SK-N-SH treated with all-trans-retinoic acid at 6 μM for 48 hours (cell line): Measurements from ENCODE around the gene ARAP1.

Source experiments
- ATAC-seq: fragments of 200-7000 bp; cut with Tn5 transposase; 3 replicates; pipeline ENCODE4 v1.9.1; 2020; ENCODE audit warnings: mild to moderate bottlenecking, moderate library complexity
- ARNTL ChIP-seq: fragments of 450-650 bp; formaldehyde crosslinking; IDR thresholded peaks from 2 replicates; pipeline ENCODE4 v1.5.0; 2020; ENCODE audit warnings: low read depth, mild to moderate bottlenecking, moderate library complexity, borderline replicate concordance
- BACH2 ChIP-seq: fragments of 250-450 bp; sonication (Bioruptor Pico); IDR thresholded peaks from 2 replicates; pipeline ENCODE4 v1.9.0; 2021; ENCODE audit warnings: mild to moderate bottlenecking, borderline replicate concordance
- CREB5 ChIP-seq: fragments of 250-450 bp; sonication (Bioruptor Pico); IDR thresholded peaks from 2 replicates; pipeline ENCODE4 v1.5.1; 2020; ENCODE audit warnings: low read depth, mild to moderate bottlenecking, moderate library complexity
- CSDC2 ChIP-seq: fragments of 250-450 bp; sonication (Bioruptor Pico); IDR thresholded peaks from 2 replicates; pipeline ENCODE4 v1.5.0; 2020; ENCODE audit warnings: mild to moderate bottlenecking, moderate library complexity
- ESRRG ChIP-seq: fragments of 250-450 bp; sonication (Bioruptor Pico); IDR thresholded peaks from 2 replicates; pipeline ENCODE4 v1.6.1; 2021; ENCODE audit warnings: mild to moderate bottlenecking
- GLIS3 ChIP-seq: fragments of 250-450 bp; sonication (Bioruptor Pico); IDR thresholded peaks from 2 replicates; pipeline ENCODE4 v1.5.0; 2020; ENCODE audit warnings: mild to moderate bottlenecking, moderate library complexity
- ISL1 ChIP-seq: fragments of 250-450 bp; sonication (Bioruptor Pico); IDR thresholded peaks from 2 replicates; pipeline ENCODE4 v2.1.2; 2022; ENCODE audit warnings: mild to moderate bottlenecking, moderate library complexity
- OSR1 ChIP-seq: fragments of 250-450 bp; sonication (Bioruptor Pico); IDR thresholded peaks from 2 replicates; pipeline ENCODE4 v1.8.0; 2022; ENCODE audit warnings: moderate library complexity, mild to moderate bottlenecking, inconsistent platforms
- PATZ1 ChIP-seq: fragments of 250-450 bp; sonication (Bioruptor Pico); IDR thresholded peaks from 2 replicates; pipeline ENCODE4 v1.8.0; 2020; ENCODE audit warnings: mild to moderate bottlenecking, moderate library complexity, borderline replicate concordance
- PPARA ChIP-seq: fragments of 250-450 bp; sonication (Bioruptor Pico); IDR thresholded peaks from 2 replicates; pipeline ENCODE4 v1.5.0; 2020; ENCODE audit warnings: mild to moderate bottlenecking, borderline replicate concordance
- RARB ChIP-seq: fragments of 250-450 bp; sonication (Bioruptor Pico); IDR thresholded peaks from 2 replicates; pipeline ENCODE4 v1.8.0; 2021; ENCODE audit warnings: mild to moderate bottlenecking, moderate library complexity
- SNAI2 ChIP-seq: fragments of 250-450 bp; sonication (Bioruptor Pico); IDR thresholded peaks from 2 replicates; pipeline ENCODE4 v1.5.0; 2020; ENCODE audit warnings: mild to moderate bottlenecking, moderate library complexity
- TCF4 ChIP-seq: fragments of 250-450 bp; sonication (Bioruptor Pico); IDR thresholded peaks from 2 replicates; pipeline ENCODE4 v1.8.0; 2021; ENCODE audit warnings: mild to moderate bottlenecking, moderate library complexity, borderline replicate concordance
- TSHZ2 ChIP-seq: fragments of 250-450 bp; sonication (Bioruptor Pico); IDR thresholded peaks from 2 replicates; pipeline ENCODE4 v1.5.0; 2020; ENCODE audit warnings: mild to moderate bottlenecking, moderate library complexity
- ZC3H10 ChIP-seq: fragments of 250-450 bp; sonication (Bioruptor Pico); IDR thresholded peaks from 2 replicates; pipeline ENCODE4 v1.5.1; 2021; ENCODE audit warnings: mild to moderate bottlenecking, moderate library complexity
- ZFP3 ChIP-seq: fragments of 250-450 bp; sonication (Bioruptor Pico); IDR thresholded peaks from 2 replicates; pipeline ENCODE4 v1.5.0; 2020; ENCODE audit warnings: mild to moderate bottlenecking, moderate library complexity
- ZFP30 ChIP-seq: fragments of 450-650 bp; formaldehyde crosslinking; IDR thresholded peaks from 2 replicates; pipeline ENCODE4 v1.5.0; 2022; ENCODE audit warnings: mild to moderate bottlenecking, moderate library complexity
- ZNF70 ChIP-seq: fragments of 450-650 bp; formaldehyde crosslinking; IDR thresholded peaks from 2 replicates; pipeline ENCODE4 v1.5.0; 2020; ENCODE audit warnings: mild to moderate bottlenecking, moderate library complexity
- ZNF8 ChIP-seq: fragments of 450-650 bp; formaldehyde crosslinking; IDR thresholded peaks from 2 replicates; pipeline ENCODE4 v1.5.0; 2020; ENCODE audit warnings: mild to moderate bottlenecking, moderate library complexity
- TF ChIP-seq, protein P1 (sequence below): fragments of 250-450 bp; sonication (Bioruptor Pico); IDR thresholded peaks from 2 replicates; pipeline ENCODE4 v1.5.1; 2021; ENCODE audit warnings: mild to moderate bottlenecking, moderate library complexity
- TF ChIP-seq, protein P2 (sequence below): fragments of 250-450 bp; sonication (Bioruptor Pico); IDR thresholded peaks from 2 replicates; pipeline ENCODE4 v1.8.0; 2021; ENCODE audit warnings: low read depth, mild to moderate bottlenecking, moderate library complexity, borderline replicate concordance

ARAP1 gene

DNA sequence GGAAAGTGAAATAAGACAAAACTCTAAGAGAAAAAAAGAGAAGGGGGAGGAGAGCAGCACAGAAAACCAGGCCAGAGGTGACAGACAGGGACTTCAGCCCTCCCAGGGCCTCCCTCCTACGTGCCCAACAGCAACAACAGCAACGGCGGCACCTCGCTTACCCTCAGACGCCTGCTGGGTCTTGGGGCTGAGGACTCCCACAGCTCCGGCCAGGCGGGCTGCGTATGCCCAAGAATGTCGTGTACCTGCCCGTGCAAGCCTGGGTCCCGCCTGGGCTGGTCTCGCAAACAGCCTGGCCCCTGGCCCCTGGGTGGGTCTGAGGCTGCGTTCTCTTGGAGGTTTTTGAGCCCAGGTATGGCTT is 30.5 kb downstream of the ARAP1 start (continued):
- no peak for TF ChIP-seq RARB

- ATAC-seq = no peak
- no peak for TF ChIP-seq ESRRG (CRISPR knock-in tag)
- TF ChIP-seq, protein P1, sequence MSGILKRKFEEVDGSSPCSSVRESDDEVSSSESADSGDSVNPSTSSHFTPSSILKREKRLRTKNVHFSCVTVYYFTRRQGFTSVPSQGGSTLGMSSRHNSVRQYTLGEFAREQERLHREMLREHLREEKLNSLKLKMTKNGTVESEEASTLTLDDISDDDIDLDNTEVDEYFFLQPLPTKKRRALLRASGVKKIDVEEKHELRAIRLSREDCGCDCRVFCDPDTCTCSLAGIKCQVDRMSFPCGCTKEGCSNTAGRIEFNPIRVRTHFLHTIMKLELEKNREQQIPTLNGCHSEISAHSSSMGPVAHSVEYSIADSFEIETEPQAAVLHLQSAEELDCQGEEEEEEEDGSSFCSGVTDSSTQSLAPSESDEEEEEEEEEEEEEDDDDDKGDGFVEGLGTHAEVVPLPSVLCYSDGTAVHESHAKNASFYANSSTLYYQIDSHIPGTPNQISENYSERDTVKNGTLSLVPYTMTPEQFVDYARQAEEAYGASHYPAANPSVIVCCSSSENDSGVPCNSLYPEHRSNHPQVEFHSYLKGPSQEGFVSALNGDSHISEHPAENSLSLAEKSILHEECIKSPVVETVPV = no peak
- TF ChIP-seq ZC3H10 (CRISPR knock-in tag) = no peak
- no peak for TF ChIP-seq ARNTL (CRISPR knock-in tag)
- no peak for TF ChIP-seq TCF4 (CRISPR knock-in tag)
- no peak for TF ChIP-seq ZNF8
Measured at GRCh38 chr11:72721276-72721675, 30.9 kb downstream of the ARAP1 start.

DNA sequence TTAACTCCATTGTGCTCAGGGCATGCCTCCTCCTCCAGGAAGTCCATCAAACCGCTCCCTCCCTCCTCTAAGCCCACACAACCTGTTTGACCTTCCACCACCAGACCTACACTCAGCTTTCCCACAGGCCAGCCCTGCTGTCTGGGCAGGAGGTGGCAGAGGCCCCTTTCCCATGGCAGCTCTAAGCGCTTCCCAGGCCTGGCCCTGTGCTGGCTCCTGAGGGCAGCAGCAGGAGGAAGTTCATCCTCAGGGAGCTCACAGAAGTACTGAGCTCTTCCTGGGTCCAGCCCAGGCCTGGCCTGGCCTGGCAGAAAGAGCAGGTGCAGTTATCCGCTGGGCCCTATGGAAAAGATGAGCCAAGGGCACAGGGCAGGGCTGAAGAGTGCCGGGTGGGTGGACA is 31.4 kb downstream of the ARAP1 start:
- no peak for TF ChIP-seq ZNF70
- no peak for TF ChIP-seq ZFP3 (CRISPR knock-in tag)
- no peak for TF ChIP-seq ZNF8
- no peak for TF ChIP-seq SNAI2 (CRISPR knock-in tag)
- TF ChIP-seq TSHZ2 = no peak
- TF ChIP-seq PATZ1 (CRISPR knock-in tag) = no peak
- no peak for TF ChIP-seq OSR1
- TF ChIP-seq, protein P2, sequence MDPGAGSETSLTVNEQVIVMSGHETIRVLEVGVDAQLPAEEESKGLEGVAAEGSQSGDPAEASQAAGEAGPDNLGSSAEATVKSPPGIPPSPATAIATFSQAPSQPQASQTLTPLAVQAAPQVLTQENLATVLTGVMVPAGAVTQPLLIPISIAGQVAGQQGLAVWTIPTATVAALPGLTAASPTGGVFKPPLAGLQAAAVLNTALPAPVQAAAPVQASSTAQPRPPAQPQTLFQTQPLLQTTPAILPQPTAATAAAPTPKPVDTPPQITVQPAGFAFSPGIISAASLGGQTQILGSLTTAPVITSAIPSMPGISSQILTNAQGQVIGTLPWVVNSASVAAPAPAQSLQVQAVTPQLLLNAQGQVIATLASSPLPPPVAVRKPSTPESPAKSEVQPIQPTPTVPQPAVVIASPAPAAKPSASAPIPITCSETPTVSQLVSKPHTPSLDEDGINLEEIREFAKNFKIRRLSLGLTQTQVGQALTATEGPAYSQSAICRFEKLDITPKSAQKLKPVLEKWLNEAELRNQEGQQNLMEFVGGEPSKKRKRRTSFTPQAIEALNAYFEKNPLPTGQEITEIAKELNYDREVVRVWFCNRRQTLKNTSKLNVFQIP = no peak
- no peak for TF ChIP-seq CSDC2 (CRISPR knock-in tag)
- TF ChIP-seq ISL1 = no peak
- TF ChIP-seq, protein P1 = no peak
- TF ChIP-seq PPARA = no peak
- TF ChIP-seq ZFP30 = no peak
- TF ChIP-seq CREB5 (CRISPR knock-in tag) = no peak
- no peak for TF ChIP-seq TCF4 (CRISPR knock-in tag)
- TF ChIP-seq ESRRG (CRISPR knock-in tag) = no peak
- no peak for TF ChIP-seq RARB
- ATAC-seq = no peak

GRCh38 chr11:72720047-72720446 is 32.2 kb downstream of the ARAP1 start:
- ATAC-seq = no peak
- TF ChIP-seq ZC3H10 (CRISPR knock-in tag) (no peak), PPARA (no peak), BACH2 (CRISPR knock-in tag) (no peak), ZNF70 (no peak), ARNTL (CRISPR knock-in tag) (no peak), SNAI2 (CRISPR knock-in tag) (no peak), PATZ1 (CRISPR knock-in tag) (no peak), ISL1 (no peak), GLIS3 (CRISPR knock-in tag) (no peak), CSDC2 (CRISPR knock-in tag) (no peak)
- TF ChIP-seq, protein P1 = no peak
- TF ChIP-seq, protein P2 = no peak
